Esophagus (tissue), 2 donors: Measurements from ENCODE around the gene IL15RA. TPM values are rescaled to one million over a fixed set of nuclear protein-coding genes. Genes with fewer than 3 reads are reported as not detected.
A peak's percentile ranks its signal among the peaks of the same experiment; 100 is the strongest.

ENCODE experiments used
- H3K27ac ChIP-seq, 2 donors: one replicate each; pipeline ENCODE4 v1.5.1; 2013; ENCODE audit warnings: low read depth in 2 of 2, mild to moderate bottlenecking in 2 of 2, inconsistent platforms in 1 of 2, low read length in 1 of 2, moderate library complexity in 1 of 2
- H3K27me3 ChIP-seq, 2 donors: one replicate each; pipeline ENCODE4 v1.6.1; 2013; ENCODE audit warnings: low read length in 2 of 2, control low read depth in 1 of 2, mild to moderate bottlenecking in 1 of 2; ENCODE audit not compliant: insufficient read depth in 2 of 2, control insufficient read depth in 1 of 2
- H3K36me3 ChIP-seq, 2 donors: one replicate each; pipeline ENCODE4 v1.6.1; 2013; ENCODE audit warnings: low read length in 1 of 2; ENCODE audit not compliant: control insufficient read depth in 2 of 2, insufficient read depth in 2 of 2
- H3K4me1 ChIP-seq, 2 donors: one replicate each; pipeline ENCODE4 v1.6.1; 2013; ENCODE audit warnings: low read length in 1 of 2; ENCODE audit not compliant: control insufficient read depth in 2 of 2, insufficient read depth in 2 of 2
- H3K4me3 ChIP-seq, 2 donors: one replicate each; pipeline ENCODE4 v1.5.1; 2013; ENCODE audit warnings: low read length in 2 of 2, mild to moderate bottlenecking in 2 of 2, low read depth in 1 of 2, moderate library complexity in 1 of 2
- H3K9me3 ChIP-seq, 2 donors: one replicate each; pipeline ENCODE4 v1.6.1; 2013; ENCODE audit warnings: mild to moderate bottlenecking in 2 of 2, low read depth in 1 of 2, low read length in 1 of 2, moderate library complexity in 1 of 2; ENCODE audit not compliant: control insufficient read depth in 2 of 2, insufficient read depth in 1 of 2
- WGBS, 2 donors: extraction: QIAGEN DNeasy Blood & Tissue Kit; methylation state at CpG; one replicate each; pipeline ENCODE4 v1.1.7; 2013; 5-methylcytosine and 5-hydroxymethylcytosine counted together
- polyA plus RNA-seq, 2 donors: library from polyadenylated mRNA; stranded (reverse); fragments of 200-250 nt; gene quantifications; one replicate each; pipeline ENCODE4 v1.2.3, GENCODE V29; 2013
- donor health status: healthy with polysubstance abuse.
- donor health status: Bipolar disorder and iron deficiency.

The IL15RA gene
- polyA plus RNA-seq, 2 donors: 2.5 to 6.4 TPM

DNA sequence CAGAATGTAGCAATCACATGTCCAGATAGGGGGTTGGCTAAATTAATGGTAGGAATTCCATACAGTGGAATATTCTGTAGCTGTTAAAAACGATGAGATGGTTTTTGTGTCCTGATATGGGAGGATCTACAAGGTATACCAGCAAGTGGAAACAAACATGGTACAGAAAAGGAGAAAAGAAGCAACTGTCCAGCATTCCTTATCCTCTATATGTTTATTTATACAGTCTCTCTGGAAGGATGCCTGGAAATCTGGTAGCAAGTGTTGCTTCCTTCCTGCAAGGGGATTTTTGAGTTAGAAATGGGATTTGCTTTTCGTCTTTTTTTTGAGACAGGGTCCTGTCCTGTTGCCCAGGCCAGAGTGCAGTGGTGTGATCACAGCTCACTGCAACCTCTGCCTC lies 19.3 kb downstream of the IL15RA start:
- H3K27ac ChIP-seq: no peak overlapping the region
- H3K9me3 ChIP-seq: no peaks in the 10 kb centered on the region
- peaks cover 4 to 28% of the 10 kb centered on the region in 2 donors for H3K36me3 ChIP-seq
- no peaks in the 10 kb centered on the region for H3K27me3 ChIP-seq
- no peaks in the 10 kb centered on the region for H3K4me1 ChIP-seq
- no peak overlapping the region for H3K4me3 ChIP-seq
- 65 to 72% methylated on average over 2 of the region's 2 CpGs for WGBS, 2 donors

DNA sequence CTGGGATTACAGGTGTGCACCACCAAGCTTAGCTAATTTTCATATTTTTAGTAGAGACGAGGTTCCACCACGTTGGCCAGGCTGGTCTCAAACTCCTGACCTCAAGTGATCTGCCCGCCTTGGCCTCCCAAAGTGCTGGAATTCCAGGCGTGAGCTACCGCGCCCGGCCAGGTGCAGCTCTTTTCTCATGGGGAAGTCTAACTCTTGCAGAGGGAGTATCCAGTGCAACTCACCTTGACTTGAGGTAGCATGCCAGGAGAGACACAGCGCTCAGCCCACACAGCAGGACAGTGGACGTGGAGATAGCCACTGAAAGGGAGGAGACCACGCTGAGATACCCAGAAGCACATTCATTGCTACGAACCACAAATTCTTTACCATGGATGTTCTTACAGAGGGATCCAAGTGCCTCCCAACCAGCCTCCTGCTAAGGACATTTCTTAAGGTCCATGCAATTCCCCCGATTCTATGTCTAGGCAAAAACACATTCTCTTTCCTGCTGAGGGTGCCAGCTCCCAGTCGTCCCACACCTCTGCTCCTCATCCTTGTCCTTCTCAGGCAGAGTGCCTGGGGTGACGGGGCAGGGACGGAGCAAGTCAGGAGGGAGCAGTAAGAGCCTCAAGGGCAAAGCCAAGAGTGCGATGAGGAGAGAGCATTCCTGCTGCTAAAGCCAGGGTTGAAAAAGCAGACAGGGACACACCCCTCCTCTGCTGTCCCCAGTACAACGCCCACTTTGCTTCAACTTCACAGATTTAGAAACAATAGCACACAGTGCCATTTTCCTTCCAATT lies 21.0 kb downstream of the IL15RA start:
- Histone ChIP-seq H3K4me3 (no peak overlapping the region), H3K9me3 (no peaks in the 10 kb centered on the region), H3K4me1 (no peaks in the 10 kb centered on the region), H3K27ac (no peak overlapping the region), H3K36me3 (peaks cover 0 to 20% of the 10 kb centered on the region in 2 donors), H3K27me3 (no peaks in the 10 kb centered on the region)
- WGBS, 2 donors: 91 to 93% methylated on average over 17 of the region's 17 CpGs

DNA sequence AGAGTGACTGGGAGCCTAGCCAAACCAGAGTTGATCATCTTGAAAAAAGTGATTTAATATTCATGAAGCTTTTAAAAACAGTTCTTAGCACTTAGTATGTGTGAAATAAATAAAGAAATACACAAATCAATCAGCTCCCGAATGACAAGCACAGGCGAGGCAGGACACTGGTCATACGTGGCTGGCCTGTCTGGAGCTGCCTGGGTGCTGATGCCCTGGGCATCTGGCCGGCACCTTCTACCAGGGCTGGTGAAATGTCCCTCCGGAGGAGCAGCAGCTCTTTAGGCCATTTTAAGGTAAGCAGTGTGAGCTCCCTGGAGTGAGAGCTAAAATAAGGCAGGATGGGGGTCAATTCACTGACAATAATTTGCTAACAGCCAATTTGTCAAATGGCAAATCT lies 23.7 kb downstream of the IL15RA start:
- Histone ChIP-seq H3K4me1 (peaks cover 0 to 6% of the 10 kb centered on the region in 2 donors), H3K36me3 (peaks cover 0 to 8% of the 10 kb centered on the region in 2 donors), H3K27me3 (no peaks in the 10 kb centered on the region), H3K27ac (no peak overlapping the region), H3K9me3 (no peaks in the 10 kb centered on the region), H3K4me3 (no peak overlapping the region)
- WGBS, 2 donors: 76 to 86% methylated on average over 5 of the region's 5 CpGs

DNA sequence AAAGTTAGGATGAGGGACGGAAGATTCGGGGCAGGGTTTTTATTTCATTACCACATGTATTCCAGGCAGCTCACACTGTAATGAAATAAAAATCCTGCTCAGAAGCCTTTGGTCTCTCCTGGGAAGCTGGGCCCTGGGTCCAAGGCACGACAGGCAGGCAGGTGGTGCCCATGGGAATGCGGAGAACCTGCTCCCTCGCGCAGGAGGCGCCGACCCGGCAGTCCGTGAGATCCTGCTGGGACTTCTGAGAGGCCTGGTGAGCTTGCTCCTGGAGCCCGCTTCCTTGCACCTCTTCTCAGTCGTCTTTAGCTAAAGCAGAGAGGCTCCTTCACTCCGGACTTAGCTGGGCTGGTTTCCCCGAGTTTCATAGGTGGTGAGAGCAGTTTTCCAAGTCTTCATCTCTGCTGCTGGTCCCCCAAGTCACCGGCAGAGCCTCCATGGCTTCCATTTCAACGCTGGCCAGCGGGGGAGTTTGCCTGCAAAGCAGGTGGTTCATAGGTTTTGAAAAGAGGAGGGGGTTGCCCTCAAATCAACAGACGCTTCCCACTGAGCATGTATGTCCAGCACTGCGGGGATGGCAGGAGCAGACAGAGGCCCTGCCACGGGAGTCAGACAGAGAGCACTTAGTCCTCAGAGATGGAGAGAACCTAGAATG lies 24.5 kb downstream of the IL15RA start:
- WGBS, 2 donors: 89 to 91% methylated on average over 18 to 20 of the region's 20 CpGs
- H3K27ac ChIP-seq: no peak overlapping the region
- H3K4me1 ChIP-seq: peaks cover 0 to 6% of the 10 kb centered on the region in 2 donors
- H3K9me3 ChIP-seq: no peaks in the 10 kb centered on the region
- H3K4me3 ChIP-seq: no peak overlapping the region
- H3K27me3 ChIP-seq: no peaks in the 10 kb centered on the region
- peaks cover 0 to 8% of the 10 kb centered on the region in 2 donors for H3K36me3 ChIP-seq

DNA sequence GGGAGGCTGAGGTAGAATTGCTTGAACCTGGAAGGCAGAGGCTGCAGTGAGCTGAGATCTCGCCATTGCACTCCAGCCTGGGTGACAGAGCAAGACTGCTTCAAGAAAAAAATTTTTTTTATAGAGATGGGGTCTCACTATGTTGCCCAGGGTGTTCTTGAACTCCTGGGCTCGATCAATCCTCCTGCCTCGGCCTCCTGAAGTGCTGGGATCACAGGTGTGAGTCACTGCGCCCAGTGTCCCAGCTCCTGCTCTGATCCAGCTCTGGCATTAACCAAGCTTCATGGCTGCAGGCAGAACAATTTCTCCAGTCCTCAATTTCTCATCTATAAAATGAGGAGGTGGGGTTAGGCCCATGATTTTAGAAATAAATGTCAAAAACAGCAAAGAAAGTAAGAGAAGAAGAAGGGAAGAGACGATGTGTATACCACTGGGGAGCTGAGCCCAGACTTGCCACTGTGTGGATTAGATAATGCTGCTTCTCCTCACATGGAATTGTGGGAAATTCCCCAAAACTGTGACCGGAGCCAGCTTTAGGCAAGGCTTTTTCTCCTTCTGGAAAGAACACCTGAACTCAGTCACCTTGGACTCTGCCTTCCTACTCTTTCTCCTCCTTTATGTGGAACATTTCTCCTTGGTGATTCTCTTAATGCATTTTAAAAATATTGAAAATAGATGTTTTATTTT lies 25.5 kb downstream of the IL15RA start:
- WGBS, 2 donors: 67 to 74% methylated on average over 6 of the region's 6 CpGs
- Histone ChIP-seq H3K4me3 (no peak overlapping the region), H3K36me3 (peaks cover 0 to 8% of the 10 kb centered on the region in 2 donors), H3K4me1 (peaks cover 0 to 6% of the 10 kb centered on the region in 2 donors), H3K9me3 (no peaks in the 10 kb centered on the region), H3K27ac (no peak overlapping the region), H3K27me3 (no peaks in the 10 kb centered on the region)

DNA sequence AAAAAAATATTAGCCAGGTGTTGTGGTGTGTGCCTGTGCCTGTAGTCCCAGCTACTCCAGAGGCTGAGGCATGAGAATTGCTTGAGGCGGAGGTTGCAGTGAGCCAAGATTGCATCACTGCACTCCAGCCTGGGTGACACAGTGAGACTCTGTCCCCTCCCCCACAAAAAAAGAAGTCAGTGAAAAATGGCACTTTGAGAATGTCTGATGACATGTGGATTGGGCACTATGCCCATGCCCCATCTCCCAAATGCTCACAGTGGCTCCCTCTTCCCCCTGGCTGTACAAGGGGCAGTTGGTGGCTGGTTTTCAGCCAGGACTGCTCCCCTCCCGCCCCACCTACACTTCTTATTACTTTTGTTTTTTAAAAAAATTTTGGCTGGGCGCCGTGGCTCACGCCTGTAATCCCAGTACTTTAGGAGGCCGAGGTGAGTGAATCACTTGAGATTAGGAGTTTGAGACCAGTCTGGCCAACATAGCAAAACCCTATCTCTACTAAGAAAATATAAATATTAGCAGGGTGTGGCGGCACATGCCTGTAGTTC lies 26.1 kb downstream of the IL15RA start:
- WGBS, 2 donors: 52 to 64% methylated on average over 7 of the region's 7 CpGs
- peaks cover 0 to 8% of the 10 kb centered on the region in 2 donors for H3K36me3 ChIP-seq
- H3K27me3 ChIP-seq: no peaks in the 10 kb centered on the region
- H3K4me3 ChIP-seq: no peak overlapping the region
- peak overlapping the region in 1 of 2 donors; percentile 8 for H3K27ac ChIP-seq
- H3K9me3 ChIP-seq: no peaks in the 10 kb centered on the region
- peaks cover 0 to 6% of the 10 kb centered on the region in 2 donors for H3K4me1 ChIP-seq

DNA sequence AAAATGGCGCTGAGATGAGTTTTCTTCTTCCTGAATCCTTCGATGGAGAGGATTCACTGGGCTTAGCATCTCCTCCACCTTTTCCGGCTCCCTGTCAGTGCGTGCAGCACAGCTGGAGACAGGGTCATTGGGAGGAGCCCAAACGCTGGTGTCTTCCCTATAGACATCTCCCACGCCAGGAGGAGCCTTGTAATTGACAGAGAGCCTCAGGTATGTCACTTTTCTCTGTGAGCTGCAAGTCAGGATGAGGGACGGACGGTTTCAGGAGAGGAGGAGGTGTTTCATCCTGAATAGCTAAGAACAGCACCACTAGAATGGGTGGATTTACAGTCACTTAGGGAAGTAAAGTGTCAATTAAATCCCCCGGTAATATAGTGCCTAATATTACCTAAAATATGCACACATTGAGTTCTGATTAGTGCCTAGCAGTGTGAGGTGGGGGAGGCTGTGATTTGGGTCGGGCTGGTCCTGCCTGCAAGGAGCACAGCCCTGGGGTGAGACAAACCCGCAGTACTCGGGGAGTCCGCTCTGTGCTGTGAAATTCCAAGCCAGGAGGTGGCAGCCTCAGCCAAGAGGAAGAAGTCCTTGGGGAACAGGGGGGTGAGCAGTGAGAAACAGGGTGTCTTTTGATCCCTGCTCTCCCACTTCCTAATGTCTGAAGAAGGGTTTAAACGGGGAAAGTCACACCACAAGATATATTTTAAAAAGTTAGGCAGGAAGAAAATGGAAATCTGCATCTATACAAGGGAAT lies 28.2 kb downstream of the IL15RA start:
- peaks cover 0 to 12% of the 10 kb centered on the region in 2 donors for H3K4me1 ChIP-seq
- WGBS, 2 donors: 62 to 65% methylated on average over 14 of the region's 14 CpGs

DNA sequence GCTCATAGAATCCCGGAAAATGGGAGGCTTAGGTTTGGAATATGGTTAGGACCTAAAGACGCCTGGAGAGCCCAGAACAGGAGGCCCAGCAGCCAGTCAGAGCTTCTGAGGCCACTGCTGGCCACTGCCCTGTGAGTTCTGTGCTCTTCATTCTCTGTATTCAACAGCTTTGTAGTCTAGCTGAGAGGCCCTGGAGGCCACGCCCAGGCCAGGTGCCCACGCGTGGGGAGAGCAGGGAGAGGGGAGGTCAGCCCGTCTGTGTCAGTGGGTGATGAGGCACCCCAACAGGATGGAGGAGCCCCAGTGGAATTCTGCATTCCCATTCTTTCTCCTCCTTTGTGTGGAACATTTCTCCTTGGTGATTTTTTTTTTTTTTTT lies 29.1 kb downstream of the IL15RA start:
- Histone ChIP-seq H3K36me3 (peaks cover 0 to 6% of the 10 kb centered on the region in 2 donors), H3K4me3 (no peak overlapping the region), H3K27ac (no peak overlapping the region), H3K27me3 (no peaks in the 10 kb centered on the region), H3K4me1 (peaks cover 0 to 12% of the 10 kb centered on the region in 2 donors), H3K9me3 (no peaks in the 10 kb centered on the region)
- WGBS, 2 donors: 87 to 92% methylated on average over 6 of the region's 6 CpGs

More for the DNA sequence above, 28.2 kb downstream of the IL15RA start:
- peaks cover 0 to 6% of the 10 kb centered on the region in 2 donors for H3K36me3 ChIP-seq
- H3K27ac ChIP-seq: no peak overlapping the region
- H3K4me3 ChIP-seq: no peak overlapping the region
- H3K27me3 ChIP-seq: no peaks in the 10 kb centered on the region
- no peaks in the 10 kb centered on the region for H3K9me3 ChIP-seq
